Activated CD4-positive, alpha-beta T cell treated with anti-CD3 and anti-CD28 coated beads, Interleukin-2, amount 50 U/mL, for 4 hours (primary cell): ENCODE results near the gene EPS8L3.
"Not testable (repeated sequence)": the region's sequence is repeated elsewhere in the genome, so short reads cannot be mapped to it uniquely, and the experiment has no call there.

ENCODE experiments used
- DNase-seq, 2 experiments: peaks; one replicate each; pipeline ENCODE4 v3.0.0-alpha.2; 2020

The EPS8L3 gene

GRCh38 chr1:109762039-109762585 is 1.6 kb downstream of the EPS8L3 start:
- no peak for DNase-seq

GRCh38 chr1:109761227-109762038 is 2.3 kb downstream of the EPS8L3 start:
- no peak for DNase-seq

- DNase-seq: no peak
Observed at GRCh38 chr1:109760581-109761226, 3.0 kb downstream of the EPS8L3 start.

- no peak for DNase-seq
Observed at GRCh38 chr1:109759513-109760334, 4.0 kb downstream of the EPS8L3 start.

- DNase-seq: no peak
Observed at GRCh38 chr1:109757936-109758786, 5.6 kb downstream of the EPS8L3 start.

- DNase-seq: no peak
Observed at GRCh38 chr1:109756848-109757521, 6.7 kb downstream of the EPS8L3 start.

- DNase-seq: not testable (repeated sequence)
Observed at GRCh38 chr1:109756325-109756724, 7.4 kb downstream of the EPS8L3 start.

GRCh38 chr1:109754738-109755137 is 9.0 kb downstream of the EPS8L3 start:
- no peak for DNase-seq

GRCh38 chr1:109751531-109752260 is 12.0 kb downstream of the EPS8L3 start:
- DNase-seq: no peak

GRCh38 chr1:109750920-109751319 is 12.8 kb downstream of the EPS8L3 start:
- DNase-seq: no peak

GRCh38 chr1:109750241-109750882 is 13.4 kb downstream of the EPS8L3 start:
- DNase-seq: no peak

GRCh38 chr1:109749221-109749620 is 14.5 kb downstream of the EPS8L3 start:
- DNase-seq: no peak

GRCh38 chr1:109748311-109748710 is 15.4 kb downstream of the EPS8L3 start:
- DNase-seq: not testable (repeated sequence)

GRCh38 chr1:109740615-109741373 is 22.9 kb downstream of the EPS8L3 start, which contains the start of gene GSTM3:
Gene GSTM3 (minus strand): TSS chr1:109741038. CDS start chr1:109740287, 751 bp downstream.
- DNase-seq: no peak

- DNase-seq: peak; percentile 79 to 84
Observed at GRCh38 chr1:109739738-109740614, 23.7 kb downstream of the EPS8L3 start.

- DNase-seq: no peak
Observed at GRCh38 chr1:109733236-109733870, 30.4 kb downstream of the EPS8L3 start.

- no peak for DNase-seq
Observed at GRCh38 chr1:109732390-109732881, 31.3 kb downstream of the EPS8L3 start.

GRCh38 chr1:109730666-109731065 is 33.1 kb downstream of the EPS8L3 start:
- DNase-seq: no peak
